Body of pancreas (tissue), 4 donors: ENCODE results near the gene CRACR2A. TPM values are rescaled to one million over a fixed set of nuclear protein-coding genes. Genes with fewer than 3 reads are reported as not detected.

Experiments used
- ATAC-seq: fragments of 150-250 bp; one replicate; pipeline ENCODE4 v1.9.1; 2016
- DNase-seq, 4 donors: peaks; one replicate each; pipeline ENCODE4 v3.0.0-alpha.2; 2019
- H3K27ac ChIP-seq, 4 donors: fragments of 200-600 bp; sonication (generic); 1 replicate in 3 of 4; 2 replicates in 1 of 4; pipeline versions ENCODE4 v1.5.1 to v1.6.1; 2016 to 2019; ENCODE audit warnings: mild to moderate bottlenecking in 1 of 4, mixed read lengths in 1 of 4, moderate library complexity in 1 of 4
- H3K27me3 ChIP-seq, 2 donors: fragments of 200-600 bp; sonication (generic); one replicate each; pipeline ENCODE4 v1.6.0; 2016; ENCODE audit warnings: mild to moderate bottlenecking in 1 of 2
- H3K36me3 ChIP-seq, 2 donors: fragments of 200-600 bp; sonication (generic); replicated peaks in 1 of 2; 2 replicates each; pipeline ENCODE4 v1.5.1; 2016; ENCODE audit warnings: low read depth in 2 of 2; ENCODE audit not compliant: insufficient read depth in 1 of 2
- H3K4me1 ChIP-seq: fragments of 200-600 bp; sonication (generic); one replicate; pipeline ENCODE4 v1.6.0; 2016
- H3K4me3 ChIP-seq, 2 donors: fragments of 200-600 bp; sonication (generic); 1 replicate in 1 of 2; 2 replicates in 1 of 2; pipeline ENCODE4 v1.5.1; 2016 to 2019
- H3K9me3 ChIP-seq, 3 donors: fragments of 200-600 bp; sonication (generic); 1 replicate in 2 of 3; 2 replicates in 1 of 3; pipeline ENCODE4 v1.5.1; 2016
- CTCF ChIP-seq, 7 experiments: fragments of 450-650 bp in 4 of 7; fragments of 200-600 bp in 3 of 7; sonication (generic) in 3 of 7; IDR thresholded peaks; one replicate each; pipeline ENCODE4 v1.5.1; 2016 to 2019; ENCODE audit warnings: antibody characterized with exemption in 7 of 7
- POLR2A ChIP-seq, 3 donors: fragments of 450-650 bp; IDR thresholded peaks; one replicate each; pipeline ENCODE4 v1.6.1; 2016; ENCODE audit warnings: antibody characterized with exemption in 3 of 3, mild to moderate bottlenecking in 2 of 3
- WGBS, 2 donors: methylation state at CpG; one replicate each; pipeline ENCODE4 v1.1.5; 2017; 5-methylcytosine and 5-hydroxymethylcytosine counted together
- intact Hi-C: fragments of 100-400 bp; cut with DNase I; formaldehyde crosslinking; loops from one replicate; pipeline ENCODE4 v1.15.1; 2023
- total RNA-seq, 2 donors: library from RNA; depleted of rRNA; stranded (reverse); fragments of >200 nt; gene quantifications; one replicate each; pipeline ENCODE4 v1.1.0, GENCODE V29; 2016

The CRACR2A gene
- total RNA-seq, 2 donors from 2014 or later, result 7.0 to 13.8 TPM

- no peak for TF ChIP-seq POLR2A (IDR thresholded peaks at IDR 0.05)
- no peak for TF ChIP-seq CTCF (IDR thresholded peaks at IDR 0.05)
- no peaks in the 10 kb centered on the region for H3K36me3 ChIP-seq
- H3K27ac ChIP-seq, result no peak overlapping the region
- no peak overlapping the region for H3K4me3 ChIP-seq
- 94% methylated on average over 5 of the region's 5 CpGs for WGBS, 2 donors
- no peak for ATAC-seq
- no peak for DNase-seq
- intact Hi-C loops, result no loop called here
- no peaks in the 10 kb centered on the region for H3K9me3 ChIP-seq
- no peaks in the 10 kb centered on the region for H3K4me1 ChIP-seq
- H3K27me3 ChIP-seq, result no peaks in the 10 kb centered on the region
Observed at GRCh38 chr12:3615862-3616261, 137.0 kb downstream of the CRACR2A start.

GRCh38 chr12:3614806-3615466 is 138.0 kb downstream of the CRACR2A start:
- Histone ChIP-seq H3K27ac (no peak overlapping the region), H3K4me3 (no peak overlapping the region), H3K9me3 (no peaks in the 10 kb centered on the region), H3K27me3 (no peaks in the 10 kb centered on the region), H3K4me1 (no peaks in the 10 kb centered on the region), H3K36me3 (no peaks in the 10 kb centered on the region)
- DNase-seq (no peak), ATAC-seq (no peak)
- intact Hi-C loops, result no loop called here
- TF ChIP-seq POLR2A (IDR thresholded peaks at IDR 0.05) (no peak), CTCF (IDR thresholded peaks at IDR 0.05) (no peak)
- 74 to 86% methylated on average over 16 of the region's 16 CpGs for WGBS, 2 donors

GRCh38 chr12:3613641-3614395 is 139.1 kb downstream of the CRACR2A start:
- ATAC-seq, result no peak
- no peaks in the 10 kb centered on the region for H3K4me1 ChIP-seq
- intact Hi-C loops, result no loop called here

GRCh38 chr12:3611860-3612703 is 140.8 kb downstream of the CRACR2A start:
- no peak for DNase-seq
- Histone ChIP-seq H3K4me1 (no peaks in the 10 kb centered on the region), H3K9me3 (no peaks in the 10 kb centered on the region), H3K27ac (no peak overlapping the region), H3K27me3 (no peaks in the 10 kb centered on the region), H3K36me3 (no peaks in the 10 kb centered on the region), H3K4me3 (no peak overlapping the region)
- ATAC-seq, result no peak
- TF ChIP-seq CTCF (IDR thresholded peaks at IDR 0.05) (no peak), POLR2A (IDR thresholded peaks at IDR 0.05) (no peak)
- intact Hi-C loops, result no loop called here
- WGBS, 2 donors, result 66 to 73% methylated on average over 8 of the region's 8 CpGs

More at GRCh38 chr12:3613641-3614395, 139.1 kb downstream of the CRACR2A start:
- no peak for DNase-seq
- Histone ChIP-seq H3K27ac (no peak overlapping the region), H3K36me3 (no peaks in the 10 kb centered on the region), H3K4me3 (no peak overlapping the region), H3K27me3 (no peaks in the 10 kb centered on the region), H3K9me3 (no peaks in the 10 kb centered on the region)
- 83 to 92% methylated on average over 12 to 13 of the region's 13 CpGs for WGBS, 2 donors
- TF ChIP-seq POLR2A (IDR thresholded peaks at IDR 0.05), result no peak
- TF ChIP-seq CTCF (IDR thresholded peaks at IDR 0.05), result no peak
